ENCODE data around the gene BEGAIN. TPM values are rescaled to one million over a fixed set of nuclear protein-coding genes. Genes with fewer than 3 reads are reported as not detected.

The BEGAIN gene
- total and polyA plus RNA-seq, 2 of the 8 experiments (the other 6 are each of a cell fraction or from before 2014, with no cell fraction given): 2.9 to 3.0 TPM

DNA sequence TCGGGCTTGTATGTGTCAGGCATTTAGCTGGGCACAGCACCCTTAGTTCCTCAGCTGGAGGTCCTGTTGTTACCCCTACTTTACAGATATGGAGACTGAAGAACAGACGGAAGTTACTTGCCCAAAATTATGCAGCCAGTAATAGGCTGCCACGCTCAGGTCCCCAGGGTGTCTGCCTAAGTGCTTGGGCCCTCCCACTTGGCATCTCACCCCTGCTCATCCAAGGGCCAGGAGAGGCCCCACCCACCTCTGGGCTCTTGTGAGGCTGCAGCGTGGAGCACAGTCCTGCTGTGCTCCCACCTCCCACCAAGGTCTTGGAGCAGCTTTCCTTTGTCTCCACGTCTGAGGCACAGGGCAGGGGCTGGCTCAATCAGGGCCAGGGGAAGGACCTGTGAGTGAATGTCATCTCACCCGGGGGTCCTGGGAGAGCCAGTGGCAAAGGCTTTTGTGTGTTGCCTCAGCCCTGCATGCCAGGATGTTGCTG lies 64.6 kb downstream of the BEGAIN start:
- CTCF ChIA-PET (ENCODE audit: partially characterized antibody): interaction anchor here (0.9 to 5.1 kb wide), 6 partner anchors 16 to 130 kb away, joined by 3 to 91 read pairs (median 22); no protein-coding TSS in a partner anchor
- 0 out of 2 replicates have a peak overlapping the region, but pooled peaks have one; percentile 2 for H2AK5ac ChIP-seq (ENCODE audit: low read depth, low read length)
- H3K4me1 ChIP-seq (replicated peaks in 1 of 4; ENCODE audit: control insufficient read depth in 3 of 4, insufficient read depth in 4 of 4, low read length in 3 of 4): peaks cover 2 to 8% (median 5%) of the 10 kb centered on the region in 4 experiments; a peak in 4 of 7 replicates
- H3K14ac ChIP-seq (ENCODE audit: insufficient read length): no peak overlapping the region
- WGBS, 2 experiments (ENCODE audit: extremely low coverage in 1 of 2, insufficient coverage in 1 of 2, insufficient read length in 1 of 2, insufficient replicate concordance in 2 of 2, low coverage in 1 of 2, low lambda C conversion rate in 2 of 2, missing lambda C conversion rate in 1 of 2): 60% methylated on average over 6 of the region's 6 CpGs; no CpG with 5 or more reads in 1 of the 2 experiments
- peaks cover 0 to 11% of the 10 kb centered on the region in 2 experiments for H4K20me1 ChIP-seq (replicated peaks in 1 of 2; ENCODE audit: control insufficient read depth in 1 of 2, insufficient read depth in 2 of 2, low read length in 2 of 2)
- no peaks in the 10 kb centered on the region for H3K79me2 ChIP-seq (ENCODE audit: control insufficient read depth in 1 of 2, insufficient read depth in 2 of 2, low read length in 2 of 2)
- POLR2A ChIA-PET (ENCODE audit: partially characterized antibody): interaction anchor here (0.7 kb wide), 1 partner anchor 13 kb away, joined by 3 read pairs; no protein-coding TSS in a partner anchor
- H3K4me3 ChIP-seq (ENCODE audit: extremely low read depth in 1 of 4, insufficient read depth in 2 of 4, low read depth in 3 of 4, low read length in 4 of 4): no peak overlapping the region
- no peak overlapping the region for H4K5ac ChIP-seq (ENCODE audit: insufficient read length, low read depth, low read length)
- H4K8ac ChIP-seq (ENCODE audit: extremely low read depth, insufficient read depth, low read length): no peak overlapping the region
- no peak overlapping the region for H3K4ac ChIP-seq (replicated peaks; ENCODE audit: insufficient read length, low read depth, low read length)
- H2BK20ac ChIP-seq (ENCODE audit: low read length): no peak overlapping the region
- H3K9me3 ChIP-seq (ENCODE audit: insufficient read depth in 2 of 2, low read depth in 1 of 2, low read length in 1 of 2): no peaks in the 10 kb centered on the region
- H4K91ac ChIP-seq (replicated peaks; ENCODE audit: insufficient read length, low read length): no peak overlapping the region
- no peak overlapping the region for H3K23ac ChIP-seq (ENCODE audit: insufficient read length)
- H3K4me2 ChIP-seq (ENCODE audit: insufficient read depth in 1 of 2, low read depth in 2 of 2, low read length in 2 of 2): no peak overlapping the region
- no peaks in the 10 kb centered on the region for H3K79me1 ChIP-seq (ENCODE audit: low read depth, low read length)
- no peak overlapping the region for H3K18ac ChIP-seq (ENCODE audit: extremely low read depth, low read length)
- H2BK15ac ChIP-seq (ENCODE audit: low read length): no peak overlapping the region
- H2AFZ ChIP-seq (ENCODE audit: low read length): no peak overlapping the region
- H3K36me3 ChIP-seq (ENCODE audit: control insufficient read depth in 2 of 4, insufficient read depth in 4 of 4, low read length in 3 of 4): peaks cover 0 to 5% (median 0%) of the 10 kb centered on the region in 4 experiments; a peak in 1 of 8 replicates
- no peak for FAIRE-seq
- H3K23me2 ChIP-seq (ENCODE audit: low read depth, low read length): peaks cover 7% of the 10 kb centered on the region; the same call in 1 of the 2 replicates
- no peaks in the 10 kb centered on the region; a peak in 1 of 7 replicates for H3K27me3 ChIP-seq (replicated peaks in 1 of 4; ENCODE audit: control insufficient read depth in 3 of 4, extremely low read depth in 1 of 4, insufficient read depth in 3 of 4, low read length in 3 of 4)
- no peak overlapping the region for H2BK12ac ChIP-seq (ENCODE audit: low read depth, low read length)
- H3K27ac ChIP-seq (ENCODE audit: low read depth, low read length): no peak overlapping the region
- H3K56ac ChIP-seq (replicated peaks; ENCODE audit: insufficient read length, low read depth, low read length): no peak overlapping the region
- peak overlapping the region in 1 of 4 experiments; percentile 52; a peak in 1 of 7 replicates for H3K9ac ChIP-seq (replicated peaks in 1 of 4; ENCODE audit: extremely low read depth in 1 of 4, low read depth in 3 of 4, low read length in 3 of 4)
- H2BK120ac ChIP-seq (replicated peaks; ENCODE audit: low read depth, low read length): no peak overlapping the region
- H2BK5ac ChIP-seq (ENCODE audit: low read depth, low read length): no peak overlapping the region
- peak in 1 of 2 experiments; percentile 50 for DNase-seq (ENCODE audit: low read depth in 1 of 2, low spot score in 2 of 2)

Data from H1 (cell line).